HCT116 (cell line): ENCODE data around the gene ETS1. TPM values are rescaled to one million over a fixed set of nuclear protein-coding genes. Genes with fewer than 3 reads are reported as not detected.

Experiments used
- ATAC-seq: fragments of 200-7000 bp; cut with Tn5 transposase; 2 replicates; pipeline ENCODE4 v1.9.1; 2020; ENCODE audit warnings: mild to moderate bottlenecking, moderate library complexity
- BruUV-seq: library from RNA; stranded (reverse); fragments of 400-500 nt; replicated peaks from 2 replicates; lab custom pipeline; 2021; lab: Mats Ljungman, UMichigan
- CTCF ChIA-PET: fragments of 300-600 bp; sonication (Branson Sonifier 250); formaldehyde crosslinking; loops from one replicate; lab custom pipeline; 2021; ENCODE audit warnings: antibody characterized with exemption; lab: Charles Lee
- POLR2A ChIA-PET: fragments of 300-600, 350-600 bp; sonication (Branson Sonifier 250); formaldehyde crosslinking; loops from one replicate; lab custom pipeline; 2021; ENCODE audit warnings: antibody characterized with exemption; lab: Charles Lee
- RAD21 ChIA-PET, 2 experiments: fragments of 300-600 bp; sonication (Branson Sonifier 250); formaldehyde crosslinking; loops; one replicate each; lab custom pipeline; 2023; ENCODE audit warnings: low total read pairs in 2 of 2; ENCODE audit not compliant: uncharacterized antibody in 2 of 2, unreplicated experiment in 2 of 2, low non-redundant PET in 1 of 2; lab: Charles Lee
- DNase-seq: peaks from one replicate; pipeline ENCODE4 v3.0.0-alpha.2; 2010; ENCODE audit warnings: low read depth, low spot score
- H2AFZ ChIP-seq: fragments of 200-600 bp; shearing (Covaris generic), sonication (generic); 2 replicates; pipeline ENCODE4 v1.6.1; 2017; ENCODE audit warnings: low read depth, mixed run types, mixed read lengths, antibody characterized with exemption, low read length; ENCODE audit not compliant: poor library complexity, severe bottlenecking
- H3K27ac ChIP-seq: 2 replicates; pipeline ENCODE4 v1.5.1; 2012; ENCODE audit warnings: low read depth, low read length
- H3K27me3 ChIP-seq: fragments of 200-600 bp; sonication (generic); 2 replicates; pipeline ENCODE4 v1.6.1; 2016; ENCODE audit warnings: mixed run types, low read length, mixed read lengths; ENCODE audit not compliant: insufficient read depth
- H3K36me3 ChIP-seq, 2 experiments: fragments of 200-500 bp in 1 of 2; fragments of 200-600 bp in 1 of 2; sonication (Bioruptor generic) in 1 of 2; sonication (generic) in 1 of 2; 2 replicates each; pipeline versions ENCODE4 v1.5.1 to v1.6.1; 2014 to 2016; ENCODE audit warnings: low read length in 2 of 2, inconsistent platforms in 1 of 2, mixed read lengths in 1 of 2, mixed run types in 1 of 2; ENCODE audit not compliant: insufficient read depth in 2 of 2, control insufficient read depth in 1 of 2
- H3K4me1 ChIP-seq, 2 experiments: fragments of 200-600 bp in 1 of 2; sonication (generic) in 1 of 2; 2 replicates each; pipeline versions ENCODE4 v1.5.1 to v1.6.1; 2012 to 2017; ENCODE audit warnings: low read length in 2 of 2, inconsistent platforms in 1 of 2, mild to moderate bottlenecking in 1 of 2, mixed read lengths in 1 of 2, mixed run types in 1 of 2, moderate library complexity in 1 of 2; ENCODE audit not compliant: insufficient read depth in 2 of 2, control insufficient read depth in 1 of 2
- H3K4me2 ChIP-seq: fragments of 200-600 bp; sonication (generic); 2 replicates; pipeline ENCODE4 v1.6.1; 2017; ENCODE audit warnings: mixed run types, low read length, mixed read lengths
- H3K4me3 ChIP-seq, 2 experiments: fragments of 200-600 bp in 1 of 2; sonication (generic) in 1 of 2; replicated peaks in 1 of 2; 2 replicates each; pipeline ENCODE4 v1.5.1; 2011 to 2016; ENCODE audit warnings: low read length in 2 of 2, control low read depth in 1 of 2, low read depth in 1 of 2, mild to moderate bottlenecking in 1 of 2, mixed read lengths in 1 of 2, mixed run types in 1 of 2
- H3K79me2 ChIP-seq: fragments of 200-600 bp; sonication (generic); 2 replicates; pipeline ENCODE4 v1.6.1; 2017; ENCODE audit warnings: mild to moderate bottlenecking, mixed run types, low read length, moderate library complexity, mixed read lengths; ENCODE audit not compliant: insufficient read depth
- H3K9ac ChIP-seq: fragments of 200-600 bp; sonication (generic); 2 replicates; pipeline ENCODE4 v1.6.1; 2016; ENCODE audit warnings: low read length, mixed read lengths
- H3K9me2 ChIP-seq: fragments of 200-600 bp; sonication (generic), shearing (Covaris generic); 2 replicates; pipeline ENCODE4 v1.6.1; 2017; ENCODE audit warnings: mixed run types, mild to moderate bottlenecking, moderate library complexity; ENCODE audit not compliant: insufficient read depth
- H3K9me3 ChIP-seq, 2 experiments: fragments of 200-500 bp in 1 of 2; fragments of 200-600 bp in 1 of 2; sonication (Bioruptor generic) in 1 of 2; sonication (generic) in 1 of 2; 2 replicates each; pipeline ENCODE4 v1.6.1; 2014 to 2017; ENCODE audit warnings: low read length in 2 of 2, mixed read lengths in 2 of 2, inconsistent platforms in 1 of 2, low read depth in 1 of 2, mild to moderate bottlenecking in 1 of 2, mixed run types in 1 of 2, moderate library complexity in 1 of 2; ENCODE audit not compliant: control insufficient read depth in 1 of 2, insufficient read depth in 1 of 2
- H4K20me1 ChIP-seq: fragments of 200-600 bp; sonication (generic), shearing (Covaris generic); 2 replicates; pipeline ENCODE4 v1.6.1; 2017; ENCODE audit warnings: mixed run types, mild to moderate bottlenecking, moderate library complexity; ENCODE audit not compliant: insufficient read depth
- ATF3 ChIP-seq: IDR thresholded peaks from 2 replicates; pipeline ENCODE4 v1.6.1; 2012
- CBX3 ChIP-seq: IDR thresholded peaks from 2 replicates; pipeline ENCODE4 v1.6.1; 2012; ENCODE audit warnings: low read depth
- CTCF ChIP-seq, 3 experiments: fragments of 200-600 bp in 1 of 3; sonication (generic) in 1 of 3; IDR thresholded peaks in 2 of 3; conservative IDR thresholded peaks in 1 of 3; 2 replicates each; pipeline ENCODE4 v1.5.1; 2012 to 2017; ENCODE audit warnings: low read depth in 2 of 3, low read length in 2 of 3, antibody characterized with exemption in 1 of 3, borderline replicate concordance in 1 of 3, control low read depth in 1 of 3, mild to moderate bottlenecking in 1 of 3, mixed read lengths in 1 of 3, mixed run types in 1 of 3, moderate library complexity in 1 of 3; ENCODE audit not compliant: insufficient read depth in 1 of 3
- EGR1 ChIP-seq: IDR thresholded peaks from 2 replicates; pipeline ENCODE4 v1.6.1; 2012; ENCODE audit warnings: low read depth
- EZH2 ChIP-seq: fragments of 200-600 bp; sonication (generic); IDR thresholded peaks from 2 replicates; pipeline ENCODE4 v1.6.1; 2017; ENCODE audit warnings: antibody characterized with exemption, mixed run types
- EZH2phosphoT487 ChIP-seq: fragments of 200-600 bp; IDR thresholded peaks from 2 replicates; pipeline ENCODE4 v1.6.1; 2018; ENCODE audit warnings: antibody characterized with exemption, borderline replicate concordance
- FOSL1 ChIP-seq: IDR thresholded peaks from 2 replicates; pipeline ENCODE4 v1.6.1; 2012; ENCODE audit warnings: low read depth
- REST ChIP-seq: IDR thresholded peaks from 2 replicates; pipeline ENCODE4 v1.6.1; 2012; ENCODE audit warnings: low read depth
- YY1 ChIP-seq: IDR thresholded peaks from 2 replicates; pipeline ENCODE4 v1.6.1; 2011; ENCODE audit warnings: low read length, low read depth, moderate library complexity, mild to moderate bottlenecking; ENCODE audit not compliant: insufficient replicate concordance; ENCODE audit errors: extremely low read depth
- ZBTB33 ChIP-seq: IDR thresholded peaks from 2 replicates; pipeline ENCODE4 v1.6.1; 2011; ENCODE audit warnings: mild to moderate bottlenecking, low read length, moderate library complexity; ENCODE audit not compliant: insufficient replicate concordance; ENCODE audit errors: extremely low read depth
- ZFX ChIP-seq: fragments of 450-650 bp; IDR thresholded peaks from 2 replicates; pipeline ENCODE4 v1.6.1; 2017
- intact Hi-C: fragments of 100-400 bp; cut with micrococcal nuclease; formaldehyde crosslinking; loops from 2 replicates; pipeline ENCODE4 v1.10.0; 2022
- total RNA-seq: library from RNA; stranded (reverse); gene quantifications from one replicate; pipeline ENCODE4 v1.2.1, GENCODE V29; 2021; ENCODE audit not compliant: unreplicated experiment

ETS1 gene
- total RNA-seq, 1 experiment from 2014 or later = 9.2 TPM

- no peak for TF ChIP-seq YY1
- no peak for TF ChIP-seq CTCF (IDR thresholded peaks at IDR 0.05 in 2 of 3, conservative IDR thresholded peaks at IDR 0.05 in 1 of 3; ENCODE audit: borderline replicate concordance in 1 of 3, insufficient read depth in 1 of 3, low read depth in 2 of 3, low read length in 2 of 3)
- TF ChIP-seq ZBTB33 = no peak
- TF ChIP-seq CBX3 = no peak
- TF ChIP-seq EGR1 = no peak
- no peak for TF ChIP-seq ATF3
- TF ChIP-seq ZFX = no peak
- TF ChIP-seq REST = no peak
- no peak for TF ChIP-seq EZH2
- TF ChIP-seq EZH2phosphoT487 = no peak
- no peak for TF ChIP-seq FOSL1
- TF ChIP-seq, all 23 proteins: peak for 0
- ChIA-PET CTCF (interaction anchor here (1.5 to 7.1 kb wide), 2 partner anchors 24 to 456 kb away, joined by 5 to 80 read pairs; no protein-coding TSS in a partner anchor), RAD21 (interaction anchor here in 1 of 2 experiments (1.6 kb wide), 1 partner anchor 456 kb away, joined by 3 read pairs; no protein-coding TSS in a partner anchor), POLR2A (no interaction called here)
- Histone ChIP-seq H3K4me1 (no peaks in the 10 kb centered on the region), H3K27me3 (no peaks in the 10 kb centered on the region; the same call in 1 of the 2 replicates), H3K79me2 (no peaks in the 10 kb centered on the region), H2AFZ (no peak overlapping the region), H3K36me3 (no peaks in the 10 kb centered on the region), H4K20me1 (no peaks in the 10 kb centered on the region), H3K9ac (no peak overlapping the region), H3K9me2 (no peaks in the 10 kb centered on the region), H3K4me3 (no peak overlapping the region), H3K9me3 (no peaks in the 10 kb centered on the region), H3K27ac (no peak overlapping the region), H3K4me2 (no peak overlapping the region)
- no TSS peak for BruUV-seq
- intact Hi-C loops = no loop called here
- DNase-seq = no peak
- ATAC-seq = no peak
Observed at GRCh38 chr11:128628686-128629085, 41.3 kb upstream of the ETS1 start.
